Measurements from ENCODE around the gene MAPKAP1.

Gene MAPKAP1

GRCh38 chr9:125680445-125680844, 26.6 kb downstream of the MAPKAP1 start:
- no peak overlapping the region for H4K12ac ChIP-seq (ENCODE audit: low read depth, low read length)
- H3K36me3 ChIP-seq (ENCODE audit: control insufficient read depth in 1 of 2, insufficient read depth in 2 of 2, low read length in 2 of 2), result no peaks in the 10 kb centered on the region
- peaks cover 5 to 7% of the 10 kb centered on the region in 2 experiments for H3K4me1 ChIP-seq (ENCODE audit: control insufficient read depth in 1 of 2, insufficient read depth in 2 of 2, low read length in 2 of 2)
- H3K18ac ChIP-seq (ENCODE audit: low read length), result no peak overlapping the region
- no peak overlapping the region for H2BK12ac ChIP-seq (ENCODE audit: low read length)
- no peak overlapping the region for H4K91ac ChIP-seq (ENCODE audit: low read depth, low read length)
- H2BK5ac ChIP-seq (ENCODE audit: low read depth, low read length, poor library complexity), result no peak overlapping the region
- H3K4me3 ChIP-seq (ENCODE audit: low read depth, low read length), result no peak overlapping the region
- H3K79me1 ChIP-seq (ENCODE audit: low read length), result no peaks in the 10 kb centered on the region
- H3K27me3 ChIP-seq (ENCODE audit: insufficient read depth, low read length), result no peaks in the 10 kb centered on the region
- no peak overlapping the region for H2AFZ ChIP-seq (ENCODE audit: insufficient read depth, low read length, poor library complexity)
- H3K79me2 ChIP-seq (ENCODE audit: control insufficient read depth, insufficient read depth, low read length, poor library complexity), result no peaks in the 10 kb centered on the region
- no peak overlapping the region for H3K27ac ChIP-seq (ENCODE audit: low read depth, low read length)
- no peak overlapping the region for H2BK120ac ChIP-seq (ENCODE audit: insufficient read depth, low read length, poor library complexity)
- no peak overlapping the region for H3K23ac ChIP-seq (ENCODE audit: low read length)
- H3K9ac ChIP-seq (ENCODE audit: low read length), result no peak overlapping the region
- H4K8ac ChIP-seq (ENCODE audit: low read depth, low read length), result no peak overlapping the region
- no peak overlapping the region for H2AK5ac ChIP-seq (ENCODE audit: low read length)
- no peak overlapping the region for H3K14ac ChIP-seq (ENCODE audit: low read length)
- H3K9me3 ChIP-seq (ENCODE audit: insufficient read depth, low read depth, low read length), result no peaks in the 10 kb centered on the region
- no peak overlapping the region for H3K4me2 ChIP-seq (ENCODE audit: low read length)
- H3K4ac ChIP-seq (ENCODE audit: low read depth, low read length), result no peak overlapping the region
- no peak for DNase-seq

- Histone ChIP-seq H3K27me3 (ENCODE audit: insufficient read depth, low read length) (no peaks in the 10 kb centered on the region), H3K9me3 (ENCODE audit: insufficient read depth, low read depth, low read length) (no peaks in the 10 kb centered on the region), H3K79me1 (ENCODE audit: low read length) (no peaks in the 10 kb centered on the region), H3K18ac (ENCODE audit: low read length) (no peak overlapping the region), H2BK12ac (ENCODE audit: low read length) (no peak overlapping the region), H3K36me3 (ENCODE audit: control insufficient read depth in 1 of 2, insufficient read depth in 2 of 2, low read length in 2 of 2) (no peaks in the 10 kb centered on the region), H3K14ac (ENCODE audit: low read length) (no peak overlapping the region), H2AK5ac (ENCODE audit: low read length) (no peak overlapping the region), H4K8ac (ENCODE audit: low read depth, low read length) (no peak overlapping the region), H3K27ac (ENCODE audit: low read depth, low read length) (no peak overlapping the region), H3K4me1 (ENCODE audit: control insufficient read depth in 1 of 2, insufficient read depth in 2 of 2, low read length in 2 of 2) (peaks cover 2 to 4% of the 10 kb centered on the region in 2 experiments), H2BK5ac (ENCODE audit: low read depth, low read length, poor library complexity) (no peak overlapping the region), H3K79me2 (ENCODE audit: control insufficient read depth, insufficient read depth, low read length, poor library complexity) (no peaks in the 10 kb centered on the region), H4K12ac (ENCODE audit: low read depth, low read length) (no peak overlapping the region), H3K23ac (ENCODE audit: low read length) (no peak overlapping the region), H2BK120ac (ENCODE audit: insufficient read depth, low read length, poor library complexity) (no peak overlapping the region), H3K4me3 (ENCODE audit: low read depth, low read length) (no peak overlapping the region), H2AFZ (ENCODE audit: insufficient read depth, low read length, poor library complexity) (no peak overlapping the region), H3K4ac (ENCODE audit: low read depth, low read length) (no peak overlapping the region), H3K4me2 (ENCODE audit: low read length) (no peak overlapping the region), H4K91ac (ENCODE audit: low read depth, low read length) (no peak overlapping the region), H3K9ac (ENCODE audit: low read length) (no peak overlapping the region)
- no peak for DNase-seq
- no CpG with 5 or more reads among the region's 8 CpGs for WGBS (ENCODE audit: extremely low coverage, insufficient coverage, insufficient read length)
Measured at GRCh38 chr9:125679597-125680189, 27.3 kb downstream of the MAPKAP1 start.

- WGBS (ENCODE audit: extremely low coverage, insufficient coverage, insufficient read length), result no CpG with 5 or more reads among the region's 3 CpGs
- peak in 1 of 2 donors; percentile 66 for DNase-seq
- H3K4ac ChIP-seq (ENCODE audit: low read depth, low read length), result no peak overlapping the region
- no peaks in the 10 kb centered on the region for H3K79me1 ChIP-seq (ENCODE audit: low read length)
- no peaks in the 10 kb centered on the region for H3K9me3 ChIP-seq (ENCODE audit: insufficient read depth, low read depth, low read length)
- no peak overlapping the region for H3K4me3 ChIP-seq (ENCODE audit: low read depth, low read length)
- H3K9ac ChIP-seq (ENCODE audit: low read length), result no peak overlapping the region
- no peak overlapping the region for H3K27ac ChIP-seq (ENCODE audit: low read depth, low read length)
- H3K79me2 ChIP-seq (ENCODE audit: control insufficient read depth, insufficient read depth, low read length, poor library complexity), result no peaks in the 10 kb centered on the region
- H4K8ac ChIP-seq (ENCODE audit: low read depth, low read length), result no peak overlapping the region
- no peak overlapping the region for H2AK5ac ChIP-seq (ENCODE audit: low read length)
- H3K4me2 ChIP-seq (ENCODE audit: low read length), result no peak overlapping the region
- no peak overlapping the region for H4K91ac ChIP-seq (ENCODE audit: low read depth, low read length)
- H3K18ac ChIP-seq (ENCODE audit: low read length), result no peak overlapping the region
- H3K36me3 ChIP-seq (ENCODE audit: control insufficient read depth in 1 of 2, insufficient read depth in 2 of 2, low read length in 2 of 2), result no peaks in the 10 kb centered on the region
- no peak overlapping the region for H2AFZ ChIP-seq (ENCODE audit: insufficient read depth, low read length, poor library complexity)
- no peak overlapping the region for H2BK5ac ChIP-seq (ENCODE audit: low read depth, low read length, poor library complexity)
- H3K4me1 ChIP-seq (ENCODE audit: control insufficient read depth in 1 of 2, insufficient read depth in 2 of 2, low read length in 2 of 2), result no peaks in the 10 kb centered on the region
- H2BK120ac ChIP-seq (ENCODE audit: insufficient read depth, low read length, poor library complexity), result no peak overlapping the region
- H2BK12ac ChIP-seq (ENCODE audit: low read length), result no peak overlapping the region
- no peaks in the 10 kb centered on the region for H3K27me3 ChIP-seq (ENCODE audit: insufficient read depth, low read length)
- no peak overlapping the region for H3K23ac ChIP-seq (ENCODE audit: low read length)
- H3K14ac ChIP-seq (ENCODE audit: low read length), result no peak overlapping the region
- H4K12ac ChIP-seq (ENCODE audit: low read depth, low read length), result no peak overlapping the region
Measured at GRCh38 chr9:125674981-125675973, 31.7 kb downstream of the MAPKAP1 start.

- Histone ChIP-seq H3K9ac (ENCODE audit: low read length) (no peak overlapping the region), H3K4me3 (ENCODE audit: low read depth, low read length) (no peak overlapping the region), H3K9me3 (ENCODE audit: insufficient read depth, low read depth, low read length) (no peaks in the 10 kb centered on the region), H4K8ac (ENCODE audit: low read depth, low read length) (no peak overlapping the region), H3K27ac (ENCODE audit: low read depth, low read length) (no peak overlapping the region), H4K91ac (ENCODE audit: low read depth, low read length) (no peak overlapping the region), H4K12ac (ENCODE audit: low read depth, low read length) (no peak overlapping the region), H2BK120ac (ENCODE audit: insufficient read depth, low read length, poor library complexity) (no peak overlapping the region), H3K4me1 (ENCODE audit: control insufficient read depth in 1 of 2, insufficient read depth in 2 of 2, low read length in 2 of 2) (no peaks in the 10 kb centered on the region), H3K14ac (ENCODE audit: low read length) (no peak overlapping the region), H2BK12ac (ENCODE audit: low read length) (no peak overlapping the region), H3K4me2 (ENCODE audit: low read length) (no peak overlapping the region), H3K36me3 (ENCODE audit: control insufficient read depth in 1 of 2, insufficient read depth in 2 of 2, low read length in 2 of 2) (no peaks in the 10 kb centered on the region), H3K27me3 (ENCODE audit: insufficient read depth, low read length) (no peaks in the 10 kb centered on the region), H3K23ac (ENCODE audit: low read length) (no peak overlapping the region), H2AK5ac (ENCODE audit: low read length) (no peak overlapping the region), H3K79me2 (ENCODE audit: control insufficient read depth, insufficient read depth, low read length, poor library complexity) (no peaks in the 10 kb centered on the region), H3K18ac (ENCODE audit: low read length) (no peak overlapping the region), H2BK5ac (ENCODE audit: low read depth, low read length, poor library complexity) (no peak overlapping the region), H3K4ac (ENCODE audit: low read depth, low read length) (no peak overlapping the region), H2AFZ (ENCODE audit: insufficient read depth, low read length, poor library complexity) (no peak overlapping the region), H3K79me1 (ENCODE audit: low read length) (no peaks in the 10 kb centered on the region)
- no CpG with 5 or more reads among the region's 3 CpGs for WGBS (ENCODE audit: extremely low coverage, insufficient coverage, insufficient read length)
- DNase-seq, result no peak
Measured at GRCh38 chr9:125672876-125673275, 34.1 kb downstream of the MAPKAP1 start.

Data from trophoblast cell (in vitro differentiated cells and primary cell).